HG02763 (cell line): Measurements from ENCODE around the gene ACP1.

Experiments
- ATAC-seq: cut with Tn5 transposase; IDR thresholded peaks from one replicate; pipeline ENCODE4 v1.9.1; 2021; ENCODE audit warnings: mild to moderate bottlenecking, moderate library complexity; ENCODE audit not compliant: unreplicated experiment

ACP1 gene

GRCh38 chr2:279956-280649 is 15.4 kb downstream of the ACP1 start:
- ATAC-seq = no peak

- ATAC-seq = no peak
Observed at GRCh38 chr2:280650-281110, 15.9 kb downstream of the ACP1 start.

- ATAC-seq = no peak
Observed at GRCh38 chr2:281381-281780, 16.6 kb downstream of the ACP1 start.

- no peak for ATAC-seq
Observed at GRCh38 chr2:282371-283263, 17.9 kb downstream of the ACP1 start.

GRCh38 chr2:283996-284794 is 19.4 kb downstream of the ACP1 start:
- ATAC-seq = no peak

GRCh38 chr2:284896-285492 is 20.2 kb downstream of the ACP1 start:
- ATAC-seq = no peak

- ATAC-seq = no peak
Observed at GRCh38 chr2:285531-285930, 20.8 kb downstream of the ACP1 start.

- ATAC-seq = no peak
Observed at GRCh38 chr2:286035-286434, 21.3 kb downstream of the ACP1 start.

GRCh38 chr2:286774-287392 is 22.1 kb downstream of the ACP1 start:
- no peak for ATAC-seq

- ATAC-seq = no peak
Observed at GRCh38 chr2:287471-287885, 22.7 kb downstream of the ACP1 start.

- ATAC-seq = no peak
Observed at GRCh38 chr2:287911-288757, 23.4 kb downstream of the ACP1 start, which contains the start of gene ALKAL2. Gene ALKAL2, minus strand, starts transcription at chr2:288091. Its CDS starts 256 bp downstream, at chr2:287835.

- no peak for ATAC-seq
Observed at GRCh38 chr2:288758-289361, 24.1 kb downstream of the ACP1 start.

GRCh38 chr2:289362-290089 is 24.8 kb downstream of the ACP1 start:
- no peak for ATAC-seq

- no peak for ATAC-seq
Observed at GRCh38 chr2:290090-290722, 25.5 kb downstream of the ACP1 start.

GRCh38 chr2:295090-295489 is 30.3 kb downstream of the ACP1 start:
- ATAC-seq = no peak

- no peak for ATAC-seq
Observed at GRCh38 chr2:296354-296753, 31.6 kb downstream of the ACP1 start.

- no peak for ATAC-seq
Observed at GRCh38 chr2:305366-305765, 40.6 kb downstream of the ACP1 start.
